DMS53 treated with DMSO at 0.1 percent for 48 hours (cell line): ENCODE measurements around the gene ZCCHC24.

Source experiments
- DNase-seq: peaks from one replicate; lab custom pipeline; 2025; ENCODE audit not compliant: unreplicated experiment; lab: John Stamatoyannopoulos, UW

ZCCHC24 gene

GRCh38 chr10:79400146-79401004, 45.0 kb downstream of the ZCCHC24 start:
- peak; percentile 19 for DNase-seq

- DNase-seq, result no peak
Measured at GRCh38 chr10:79399223-79399831, 46.1 kb downstream of the ZCCHC24 start.

GRCh38 chr10:79398642-79399041, 46.8 kb downstream of the ZCCHC24 start:
- no peak for DNase-seq

GRCh38 chr10:79397575-79398303, 47.7 kb downstream of the ZCCHC24 start:
- DNase-seq, result no peak

- DNase-seq, result no peak
Measured at GRCh38 chr10:79397051-79397450, 48.4 kb downstream of the ZCCHC24 start.

- no peak for DNase-seq
Measured at GRCh38 chr10:79396520-79396919, 48.9 kb downstream of the ZCCHC24 start.

- DNase-seq, result no peak
Measured at GRCh38 chr10:79394664-79395063, 50.8 kb downstream of the ZCCHC24 start.

GRCh38 chr10:79393924-79394610, 51.4 kb downstream of the ZCCHC24 start:
- DNase-seq, result no peak

- no peak for DNase-seq
Measured at GRCh38 chr10:79393221-79393923, 52.1 kb downstream of the ZCCHC24 start.

- no peak for DNase-seq
Measured at GRCh38 chr10:79392506-79393176, 52.8 kb downstream of the ZCCHC24 start.

- DNase-seq, result no peak
Measured at GRCh38 chr10:79392020-79392398, 53.4 kb downstream of the ZCCHC24 start.

- no peak for DNase-seq
Measured at GRCh38 chr10:79391231-79392019, 54.0 kb downstream of the ZCCHC24 start.

GRCh38 chr10:79390551-79391229, 54.7 kb downstream of the ZCCHC24 start:
- DNase-seq, result no peak

- no peak for DNase-seq
Measured at GRCh38 chr10:79390057-79390456, 55.4 kb downstream of the ZCCHC24 start.

- DNase-seq, result no peak
Measured at GRCh38 chr10:79387974-79388850, 57.2 kb downstream of the ZCCHC24 start.

- no peak for DNase-seq
Measured at GRCh38 chr10:79387466-79387973, 57.9 kb downstream of the ZCCHC24 start.

- DNase-seq, result no peak
Measured at GRCh38 chr10:79386637-79387465, 58.6 kb downstream of the ZCCHC24 start.
